Myocyte (in vitro differentiated cells): ENCODE data around the gene SUPT5H. TPM values are rescaled to one million over a fixed set of nuclear protein-coding genes. Genes with fewer than 3 reads are reported as not detected.
"Not testable (repeated sequence)": the region's sequence is repeated elsewhere in the genome, so short reads cannot be mapped to it uniquely, and the experiment has no call there.

Experiments
- DNase-seq: peaks from one replicate; pipeline ENCODE4 v3.0.0-alpha.2; 2012; ENCODE audit warnings: low read depth
- total RNA-seq: library from RNA; depleted of rRNA; stranded (reverse); fragments of >200 nt; gene quantifications from 2 replicates; pipeline ENCODE4 v1.2.3, GENCODE V29; 2014

The SUPT5H gene
- total RNA-seq, 1 donor from 2014 or later = 124 TPM

DNA sequence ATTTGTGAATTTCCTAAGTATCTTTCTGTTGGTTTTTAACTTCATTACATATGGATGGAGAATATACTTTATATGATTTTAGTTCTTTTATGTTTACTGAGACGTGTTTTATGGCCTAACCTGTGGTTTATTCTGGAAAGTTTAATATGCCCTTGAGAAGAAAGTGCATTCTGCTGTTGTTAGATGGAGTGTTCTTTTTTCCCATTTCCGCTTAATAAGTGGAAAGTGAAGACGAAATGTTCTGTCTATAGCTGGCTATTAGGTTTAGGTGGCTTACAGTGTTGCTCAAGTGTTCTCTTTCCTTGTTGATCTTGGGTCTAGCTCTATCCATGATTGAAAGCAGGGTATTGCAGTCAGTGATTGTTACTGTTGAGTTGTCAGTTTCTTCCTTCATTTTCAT, 18.0 kb downstream of the SUPT5H start:
- no peak for DNase-seq

DNA sequence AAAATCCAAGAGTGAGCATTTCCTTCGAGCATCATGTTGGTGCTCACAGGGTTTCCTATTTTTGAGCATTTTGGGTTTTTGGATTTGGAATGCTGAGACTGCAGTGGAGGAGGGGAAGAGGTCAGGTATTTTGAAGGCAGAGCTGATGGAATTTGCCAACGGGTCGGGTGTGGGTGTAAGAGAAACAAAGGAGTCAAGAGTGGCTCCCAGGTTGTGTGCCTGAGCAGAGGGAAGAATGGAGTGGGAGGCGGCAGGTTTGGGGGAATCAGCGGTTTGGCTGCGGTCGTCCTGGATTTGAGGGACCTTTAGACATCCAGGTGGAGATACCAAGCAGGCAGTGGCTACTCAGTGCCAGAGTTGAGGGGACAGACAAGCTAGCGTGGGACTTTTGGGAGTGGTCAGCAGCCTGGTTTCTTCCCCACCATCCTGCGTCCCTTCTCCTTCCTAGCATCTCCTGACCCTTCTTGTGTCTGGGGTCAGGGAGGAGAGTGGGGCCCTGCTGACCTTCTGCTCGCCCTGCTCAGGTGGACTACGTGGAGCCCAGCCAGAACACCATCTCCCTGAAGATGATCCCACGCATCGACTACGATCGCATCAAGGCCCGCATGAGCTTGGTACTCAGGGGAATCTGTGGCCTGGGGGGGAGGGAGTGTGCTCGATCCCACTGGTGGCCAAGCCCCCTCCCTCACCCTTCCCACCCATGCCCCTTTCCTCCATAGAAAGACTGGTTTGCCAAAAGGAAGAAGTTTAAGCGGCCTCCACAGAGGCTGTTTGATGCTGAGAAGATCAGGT, 20.8 kb downstream of the SUPT5H start:
- DNase-seq = no peak

GRCh38 chr19:39467941-39468340, 22.6 kb downstream of the SUPT5H start:
- DNase-seq = no peak

GRCh38 chr19:39469036-39469435, 23.7 kb downstream of the SUPT5H start:
- DNase-seq = no peak

- no peak for DNase-seq
Measured at GRCh38 chr19:39469567-39469966, 24.2 kb downstream of the SUPT5H start.

DNA sequence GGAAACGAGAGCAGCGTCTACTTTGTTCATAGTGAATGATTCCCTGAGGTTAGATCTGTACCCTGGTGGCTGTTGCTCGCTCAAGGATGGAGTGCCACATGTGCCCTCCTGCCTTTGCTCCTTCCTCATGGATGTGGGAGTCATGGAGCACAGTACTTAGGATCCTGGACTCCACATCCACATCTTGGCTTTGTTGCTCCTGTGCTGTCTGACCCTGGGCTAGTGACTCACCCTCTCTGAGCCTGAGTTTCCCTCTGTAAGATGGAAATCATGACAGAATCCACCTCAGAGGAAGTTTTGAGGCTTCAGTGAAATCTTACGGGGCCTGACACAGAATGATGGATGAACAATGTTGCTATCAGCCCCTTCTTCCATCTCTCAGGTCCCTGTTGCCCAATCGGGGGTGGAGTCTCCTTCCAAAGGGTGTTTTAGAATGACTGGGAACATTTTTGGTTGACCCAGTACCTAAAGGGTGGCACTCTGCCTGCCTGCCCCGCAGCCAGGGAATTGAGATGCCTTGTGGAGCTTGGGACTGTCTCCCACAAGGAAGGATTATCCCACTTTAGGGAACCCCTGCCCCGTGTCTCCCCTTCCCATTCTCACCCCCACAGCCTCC, 25.4 kb downstream of the SUPT5H start:
- DNase-seq = no peak

- DNase-seq = peak; percentile 88
Measured at GRCh38 chr19:39471756-39472536, 26.6 kb downstream of the SUPT5H start.

DNA sequence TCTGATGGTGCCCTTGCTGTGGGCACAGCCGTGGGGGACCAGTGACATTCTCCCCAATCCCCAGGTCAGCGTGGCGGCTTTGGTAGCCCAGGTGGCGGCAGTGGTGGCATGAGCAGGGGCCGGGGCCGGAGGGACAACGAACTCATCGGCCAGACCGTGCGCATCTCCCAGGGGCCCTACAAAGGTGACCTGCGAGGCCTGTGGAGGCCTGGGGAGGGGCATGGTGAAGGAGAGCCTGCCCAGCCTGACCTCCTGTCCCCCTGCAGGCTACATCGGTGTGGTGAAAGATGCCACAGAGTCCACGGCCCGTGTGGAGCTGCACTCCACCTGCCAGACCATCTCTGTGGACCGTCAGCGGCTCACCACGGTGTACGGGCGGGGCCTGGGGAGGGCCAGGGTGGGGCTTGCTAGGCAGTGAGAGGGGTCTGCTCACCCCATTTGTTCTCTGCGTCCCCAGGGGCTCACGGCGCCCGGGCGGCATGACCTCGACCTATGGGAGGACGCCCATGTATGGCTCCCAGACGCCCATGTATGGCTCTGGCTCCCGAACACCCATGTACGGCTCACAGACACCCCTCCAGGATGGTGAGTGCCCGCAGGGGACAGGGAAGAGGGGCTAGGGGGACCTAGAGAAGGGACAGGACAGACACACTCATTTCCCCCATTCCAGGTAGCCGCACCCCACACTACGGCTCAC, 27.5 kb downstream of the SUPT5H start:
- peak; percentile 71 for DNase-seq

DNA sequence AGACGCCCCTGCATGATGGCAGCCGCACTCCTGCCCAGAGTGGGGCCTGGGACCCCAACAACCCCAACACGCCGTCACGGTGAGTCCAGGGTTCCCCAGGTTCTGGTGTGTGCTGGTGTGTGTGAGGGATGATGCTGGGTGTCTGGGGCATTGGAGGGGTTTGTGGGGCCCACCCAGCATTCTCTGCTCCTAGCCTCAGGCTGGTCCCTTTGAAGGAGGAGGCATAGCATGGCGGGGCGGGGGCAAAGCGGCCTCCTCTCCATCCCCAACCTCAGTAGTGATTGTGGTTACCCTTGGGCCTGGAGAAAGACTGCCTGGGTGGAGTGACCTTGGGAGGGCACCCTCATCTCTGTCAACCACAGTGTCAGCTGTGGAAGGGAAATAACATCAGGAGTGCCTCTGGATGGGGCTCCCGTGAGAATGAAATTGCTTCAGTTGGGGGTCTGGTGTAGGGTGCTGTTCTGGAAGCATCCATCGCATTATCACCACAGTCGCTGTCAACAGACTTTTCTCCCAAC, 28.1 kb downstream of the SUPT5H start:
- peak; percentile 79 for DNase-seq

DNA sequence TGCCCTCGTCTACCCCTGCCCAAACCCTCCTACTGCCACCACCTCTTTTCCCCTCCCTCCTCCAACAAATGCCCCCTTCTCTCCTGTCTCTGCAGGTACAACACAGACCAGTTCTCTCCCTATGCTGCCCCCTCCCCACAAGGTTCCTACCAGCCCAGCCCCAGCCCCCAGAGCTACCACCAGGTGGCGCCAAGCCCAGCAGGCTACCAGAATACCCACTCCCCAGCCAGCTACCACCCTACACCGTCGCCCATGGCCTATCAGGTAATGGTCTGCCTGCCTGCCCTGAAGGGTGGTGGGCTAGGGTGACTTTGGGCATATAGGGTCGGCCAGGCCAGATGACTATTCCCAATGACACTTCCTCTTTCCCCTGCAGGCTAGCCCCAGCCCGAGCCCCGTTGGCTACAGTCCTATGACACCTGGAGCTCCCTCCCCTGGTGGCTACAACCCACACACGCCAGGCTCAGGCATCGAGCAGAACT, 28.8 kb downstream of the SUPT5H start:
- DNase-seq = peak; percentile 44

DNA sequence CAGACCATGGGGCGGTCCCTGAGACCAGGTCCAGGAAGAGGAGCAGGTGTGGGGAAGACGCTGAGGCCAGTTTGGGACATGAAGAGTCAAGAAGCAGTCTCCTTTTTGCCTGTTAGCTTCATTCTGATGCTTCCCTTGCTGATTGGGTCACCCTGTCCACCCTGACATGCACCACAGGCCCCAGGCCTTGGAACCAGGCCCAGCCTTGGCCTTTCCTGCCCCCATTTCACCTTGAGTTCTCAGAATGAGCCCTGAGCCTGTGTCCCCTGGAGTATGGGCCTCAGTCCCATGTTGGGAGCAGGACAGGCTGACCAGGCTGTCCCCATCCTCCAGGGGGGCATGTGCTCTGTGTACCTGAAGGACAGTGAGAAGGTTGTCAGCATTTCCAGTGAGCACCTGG, 30.4 kb downstream of the SUPT5H start:
- DNase-seq = no peak

DNA sequence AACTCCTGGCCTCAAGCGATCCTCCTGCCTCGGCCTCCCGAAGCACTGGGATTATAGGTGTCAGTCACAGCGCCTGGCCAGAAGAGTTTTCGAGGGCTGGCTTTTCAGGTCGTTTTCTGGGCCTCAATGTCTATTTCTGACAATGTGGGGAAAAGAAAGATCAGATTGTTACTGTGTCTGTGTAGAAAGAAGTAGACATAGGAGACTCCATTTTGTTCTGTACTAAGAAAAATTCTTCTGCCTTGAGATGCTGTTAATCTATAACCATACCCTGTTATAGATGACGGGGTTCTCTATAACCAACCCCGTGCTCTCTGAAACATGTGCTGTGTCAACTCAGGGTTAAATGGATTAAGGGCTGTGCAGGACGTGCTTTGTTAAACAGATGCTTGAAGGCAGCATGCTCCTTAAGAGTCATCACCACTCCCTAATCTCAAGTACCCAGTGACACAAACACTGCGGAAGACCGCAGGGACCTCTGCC, 34.0 kb downstream of the SUPT5H start:
- DNase-seq = not testable (repeated sequence)

DNA sequence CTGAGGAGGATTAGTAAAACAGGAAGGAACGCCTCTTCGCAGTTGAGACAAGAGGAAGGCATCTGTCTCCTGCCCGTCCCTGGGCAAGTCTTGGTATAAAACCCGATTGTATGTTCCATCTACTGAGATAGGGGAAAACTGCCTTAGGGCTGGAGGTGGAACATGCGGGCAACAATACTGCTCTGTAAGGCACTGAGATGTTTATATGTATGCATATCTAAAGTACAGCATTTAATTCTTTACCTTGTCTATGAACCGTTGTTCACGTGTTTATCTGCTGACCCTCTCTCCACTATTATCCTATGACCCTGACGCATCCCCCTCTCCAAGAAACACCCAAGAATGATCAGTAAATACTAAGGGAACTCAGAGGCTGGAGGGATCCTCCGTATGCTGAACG, 34.5 kb downstream of the SUPT5H start:
- DNase-seq = no peak

DNA sequence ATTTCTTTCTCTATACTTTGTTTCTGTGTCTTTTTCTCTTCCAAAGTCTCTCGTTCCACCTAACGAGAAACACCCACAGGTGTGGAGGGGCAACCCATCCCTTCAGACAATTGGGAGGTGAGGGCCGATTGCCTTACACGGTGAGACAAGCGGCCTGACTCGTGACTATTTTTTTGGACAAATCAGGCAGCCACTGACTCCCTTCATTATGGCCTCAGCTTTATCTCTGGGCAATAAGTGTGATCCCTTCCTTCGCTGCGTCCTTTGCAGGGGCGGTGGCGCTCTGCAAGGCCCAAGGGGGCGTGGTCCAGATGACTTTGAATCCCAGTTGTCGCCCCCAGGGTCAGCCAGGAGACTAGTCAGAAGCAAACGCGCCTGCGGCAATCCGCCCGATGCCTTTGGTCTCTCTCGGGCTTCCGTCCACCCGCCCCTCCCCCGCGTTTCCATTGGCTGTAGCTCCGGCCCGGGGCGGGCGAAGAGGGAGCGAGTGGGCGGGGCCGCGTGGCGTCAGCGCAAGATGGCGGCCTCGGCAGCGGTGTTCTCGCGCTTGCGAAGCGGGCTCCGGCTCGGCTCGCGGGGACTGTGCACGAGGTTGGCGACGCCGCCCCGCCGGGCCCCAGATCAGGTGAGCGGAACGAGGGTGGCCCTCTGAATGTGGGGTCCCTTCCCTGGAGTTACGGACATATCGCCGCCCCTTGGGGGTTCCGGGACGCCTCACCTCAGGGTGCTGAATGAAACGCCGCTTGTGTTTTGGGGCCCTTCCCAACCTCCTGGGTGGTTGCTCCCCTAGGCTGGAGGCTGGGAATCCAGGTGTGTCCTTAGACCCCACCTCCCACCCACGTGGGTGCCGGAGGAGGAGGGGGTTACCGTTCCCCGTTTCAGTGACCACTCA, 35.2 kb downstream of the SUPT5H start, which contains the start of gene TIMM50:
TSS of gene TIMM50 (plus strand) at position 502 of the 892 bp plus-strand sequence. CDS start at position 518, 16 bp downstream.
- DNase-seq = peak; percentile 97

DNA sequence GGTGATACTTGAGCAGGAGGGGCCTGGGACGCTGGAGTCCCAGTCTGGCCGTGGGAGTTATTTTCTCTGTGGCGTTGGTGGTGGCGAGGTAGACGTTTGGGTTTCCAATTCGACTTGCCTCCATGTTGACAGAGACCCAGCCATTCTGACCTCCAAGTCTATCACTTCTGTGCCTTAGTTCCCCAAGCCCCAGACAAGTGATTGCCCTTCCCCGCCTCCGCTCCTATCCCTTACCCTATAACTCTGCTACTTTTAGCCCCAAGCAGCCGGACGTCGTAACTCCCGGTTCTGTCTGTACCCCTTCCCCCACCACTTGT, 35.8 kb downstream of the SUPT5H start:
- DNase-seq = no peak

- DNase-seq = no peak
Measured at GRCh38 chr19:39481676-39482075, 36.3 kb downstream of the SUPT5H start.

DNA sequence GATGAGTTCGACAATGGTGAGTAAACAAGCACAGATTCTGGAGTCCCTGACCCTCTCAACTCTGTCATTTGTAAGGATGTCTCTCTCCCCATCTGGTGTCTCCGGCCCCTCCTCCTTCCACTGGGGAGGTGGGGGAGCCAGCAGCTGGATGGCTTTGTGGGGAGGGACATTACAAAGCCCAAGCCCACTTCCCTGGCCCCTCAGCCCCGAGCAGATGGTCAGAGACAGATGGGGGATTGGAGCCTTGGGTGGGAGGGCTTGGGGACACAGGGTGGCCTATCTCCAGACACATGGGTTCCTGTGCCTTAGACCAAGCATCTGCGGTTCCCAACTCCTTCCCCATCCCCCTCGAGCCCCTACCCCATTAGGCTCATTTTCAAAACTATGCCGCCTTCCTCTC, 37.8 kb downstream of the SUPT5H start:
- no peak for DNase-seq

DNA sequence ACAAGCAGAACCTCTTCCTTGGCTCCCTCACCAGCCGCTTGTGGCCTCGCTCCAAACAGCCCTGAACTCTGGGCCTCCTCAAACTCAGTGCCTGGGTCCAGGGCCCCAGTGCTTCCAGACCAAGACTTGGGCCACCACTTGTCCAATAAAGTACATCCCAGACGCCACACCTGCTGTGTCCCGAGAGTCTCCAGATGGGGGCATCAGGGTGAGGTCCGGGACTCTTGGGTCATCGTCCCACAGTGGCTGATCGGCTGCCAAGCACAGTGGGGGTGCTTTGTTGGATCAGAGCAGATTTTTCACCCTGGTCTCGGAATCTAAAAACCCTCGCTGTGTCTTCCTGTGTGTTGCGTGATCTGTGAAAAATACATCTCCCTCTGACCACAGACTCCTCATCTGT, 44.4 kb downstream of the SUPT5H start:
- no peak for DNase-seq

GRCh38 chr19:39492225-39492624, 46.8 kb downstream of the SUPT5H start:
- DNase-seq = no peak

GRCh38 chr19:39492788-39493187, 47.4 kb downstream of the SUPT5H start:
- no peak for DNase-seq
